IPS DF 19.7 (cell line): ENCODE measurements around the gene DNLZ.

Experiments used
- DNase-seq: peaks from one replicate; pipeline ENCODE4 v3.0.0-alpha.2; 2013; ENCODE audit warnings: low read depth, low spot score

The DNLZ gene

DNA sequence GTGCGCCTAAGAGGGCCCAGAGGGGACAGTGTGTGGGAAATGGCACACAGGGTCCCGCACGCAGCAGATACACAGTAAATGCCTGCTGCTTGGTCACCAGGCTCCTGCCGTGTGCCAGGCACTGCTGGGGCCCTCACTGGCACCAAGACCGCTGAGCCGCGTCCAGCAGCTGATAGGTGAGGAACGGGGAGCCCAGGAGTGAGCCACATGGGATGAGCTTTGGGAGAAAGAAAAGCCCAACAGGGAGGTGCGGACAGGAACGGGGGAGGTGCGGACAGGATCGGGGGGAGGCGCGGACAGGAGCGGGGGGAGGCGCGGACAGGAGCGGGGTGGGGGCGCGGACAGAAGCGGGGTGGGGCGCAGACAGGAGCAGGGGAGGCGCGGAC, 19.7 kb downstream of the DNLZ start:
- DNase-seq, result no peak

DNA sequence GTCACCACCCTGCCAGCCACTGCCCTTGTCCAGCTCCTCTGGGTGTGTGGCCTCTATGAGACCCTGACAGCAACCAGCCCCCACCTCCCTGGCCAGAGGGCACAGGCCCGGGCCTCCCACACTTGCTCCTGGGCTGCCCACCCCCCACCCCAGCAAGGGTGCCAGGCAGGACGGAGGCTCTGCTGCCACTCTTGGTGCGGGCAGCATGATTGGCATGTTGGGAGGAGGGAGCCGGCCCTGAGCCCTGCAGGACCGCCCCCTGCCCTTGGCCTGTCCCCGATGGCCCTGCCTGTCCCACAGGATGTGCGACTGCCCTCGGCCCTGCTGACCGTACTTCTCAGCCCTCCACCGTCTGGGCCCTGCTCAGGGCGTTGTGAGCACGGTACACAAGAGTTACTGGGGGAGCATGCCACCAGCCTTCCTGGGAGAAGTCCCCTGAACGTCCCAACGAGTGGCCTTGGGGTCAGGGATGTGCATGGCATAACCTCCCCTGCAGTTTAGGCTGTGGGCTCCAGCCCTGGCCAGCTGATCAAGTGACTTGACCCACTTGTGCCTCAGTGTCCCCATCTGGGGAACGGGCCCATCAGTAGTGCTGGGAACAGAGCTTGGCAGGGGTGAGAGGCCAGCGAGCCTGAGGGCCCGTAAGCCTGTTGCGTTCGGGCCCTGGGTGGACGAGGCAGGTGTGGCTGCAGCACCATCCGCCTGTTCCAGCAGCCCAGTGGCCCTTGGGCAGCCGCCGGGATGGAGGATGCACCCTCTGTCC, 20.2 kb downstream of the DNLZ start:
- no peak for DNase-seq

DNA sequence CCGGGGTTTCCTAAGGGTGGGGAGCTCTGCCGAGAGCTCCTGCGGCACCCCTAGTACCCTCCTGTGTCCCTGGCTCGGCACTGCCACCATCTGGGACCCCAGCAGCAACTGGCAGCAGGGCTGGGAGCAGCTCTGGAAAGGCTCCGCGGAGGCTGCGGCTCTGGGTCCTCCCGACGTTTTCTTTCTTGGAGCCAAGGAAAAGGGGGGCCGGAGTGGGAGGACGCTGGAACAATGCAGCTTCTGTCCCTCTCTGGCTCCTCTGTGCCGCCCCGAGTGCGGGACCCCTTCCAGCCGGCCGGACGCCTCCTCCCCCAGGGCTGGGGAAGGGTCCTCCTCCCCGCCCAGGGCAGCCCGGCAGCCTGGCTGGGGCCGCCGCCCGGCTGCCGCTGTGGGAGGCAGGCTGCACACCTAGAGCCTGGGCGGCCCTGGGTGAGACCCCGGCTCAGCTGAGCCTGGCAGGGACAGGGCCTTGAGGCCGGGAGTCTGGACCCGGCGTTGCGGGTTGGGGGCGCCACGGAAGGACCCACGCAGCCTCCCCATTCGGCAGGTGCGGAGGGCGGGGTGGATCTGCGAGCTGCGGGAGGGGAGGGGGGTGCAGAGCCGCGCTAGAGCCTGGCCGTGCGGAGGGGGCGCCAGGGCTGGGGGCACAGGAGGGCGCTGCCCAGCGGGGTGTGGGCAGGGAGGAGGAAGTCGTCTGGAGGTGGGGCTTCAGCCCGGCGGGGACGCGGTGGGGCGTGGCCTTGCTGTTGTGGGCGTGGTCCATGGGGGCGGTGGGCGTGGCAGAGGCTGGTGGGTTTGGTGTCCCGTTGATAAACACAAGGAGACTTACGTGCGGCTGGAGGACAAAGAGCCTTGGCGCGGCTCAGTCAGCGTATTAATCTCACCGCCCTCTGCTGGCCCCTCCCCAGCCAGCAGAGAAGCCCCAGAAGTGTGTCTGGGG, 21.1 kb downstream of the DNLZ start:
- no peak for DNase-seq

DNA sequence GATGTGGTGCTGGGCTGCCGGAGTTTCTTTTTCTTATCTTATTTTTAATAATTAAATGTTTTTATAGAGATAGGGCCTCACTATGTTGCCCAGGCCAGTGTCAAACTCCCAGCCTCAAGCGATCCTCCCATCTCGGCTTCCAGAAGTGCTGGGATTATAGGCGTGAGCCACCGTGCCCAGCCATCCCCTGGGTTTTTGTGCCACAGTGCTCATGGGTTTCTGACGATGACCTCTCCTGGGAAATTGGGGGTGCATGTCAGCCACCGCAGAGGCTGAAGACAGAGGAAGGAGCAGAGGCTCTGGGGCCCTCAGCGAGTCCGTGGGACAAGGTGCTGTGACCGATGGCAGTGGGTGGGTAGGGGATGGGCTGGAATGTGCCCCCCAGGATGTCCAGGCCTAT, 21.8 kb downstream of the DNLZ start:
- no peak for DNase-seq

DNA sequence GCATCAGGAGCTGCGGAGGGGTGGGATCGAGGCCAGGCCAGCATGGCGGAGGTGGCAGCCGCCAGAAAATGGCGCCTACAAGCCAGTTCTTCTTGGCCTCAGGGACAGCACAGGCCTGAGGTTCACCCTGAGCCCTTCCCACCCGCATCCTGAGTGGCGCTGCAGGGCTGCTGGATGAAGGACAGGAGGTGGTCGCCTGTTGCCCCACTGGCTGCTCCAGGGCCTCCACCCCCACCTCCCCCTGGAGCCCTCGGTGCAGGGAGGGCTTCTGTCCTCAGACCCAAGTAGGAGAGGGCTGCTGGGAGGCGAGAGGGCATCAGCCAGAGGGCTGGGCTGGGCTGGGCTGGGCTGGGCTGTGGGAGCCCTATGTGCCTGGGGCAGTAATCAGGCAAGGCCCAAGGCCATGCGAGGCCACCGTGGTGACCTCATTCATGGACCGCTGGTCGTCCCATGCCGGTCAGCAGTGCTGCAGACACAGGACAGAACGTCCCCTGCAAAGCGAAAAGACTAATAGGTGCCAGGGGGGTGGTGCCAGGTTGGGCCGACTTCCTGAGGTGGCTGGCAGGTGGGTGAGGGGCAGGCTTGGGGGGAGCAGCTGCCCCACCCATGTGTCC, 22.4 kb downstream of the DNLZ start:
- DNase-seq, result no peak

DNA sequence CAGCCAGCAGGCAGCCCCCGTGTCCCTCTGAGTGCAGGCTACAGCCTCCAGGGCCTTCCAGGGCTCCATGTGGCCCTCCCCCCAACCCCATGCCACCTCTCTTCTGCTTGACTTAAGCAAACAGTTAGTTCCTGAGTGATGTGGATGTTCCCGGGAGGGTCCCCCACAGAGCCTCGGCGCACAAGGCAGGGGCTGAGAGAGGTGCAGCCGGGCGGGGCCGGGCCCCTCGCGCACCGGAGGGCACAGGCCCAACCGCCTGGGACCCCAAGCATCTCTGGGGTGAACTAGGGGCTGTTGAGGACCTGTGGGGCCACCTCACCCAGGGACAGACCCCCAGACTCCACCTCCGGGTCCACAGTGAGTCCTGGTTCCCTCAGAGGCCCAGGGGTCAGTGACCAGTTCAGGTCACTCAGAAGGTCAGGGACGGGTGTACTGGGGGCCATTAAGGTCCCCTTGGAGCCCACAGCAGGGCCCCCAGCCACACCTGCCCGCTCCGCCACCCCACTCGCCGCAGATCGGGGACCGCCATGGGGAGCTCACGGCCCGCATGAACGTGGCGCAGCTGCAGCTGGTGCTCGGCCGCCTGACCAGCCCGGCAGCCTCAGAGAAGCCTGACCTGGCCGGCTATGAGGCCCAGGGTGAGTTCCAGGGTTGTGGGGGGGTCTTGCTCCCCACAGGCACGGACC, 23.0 kb downstream of the DNLZ start:
- no peak for DNase-seq

DNA sequence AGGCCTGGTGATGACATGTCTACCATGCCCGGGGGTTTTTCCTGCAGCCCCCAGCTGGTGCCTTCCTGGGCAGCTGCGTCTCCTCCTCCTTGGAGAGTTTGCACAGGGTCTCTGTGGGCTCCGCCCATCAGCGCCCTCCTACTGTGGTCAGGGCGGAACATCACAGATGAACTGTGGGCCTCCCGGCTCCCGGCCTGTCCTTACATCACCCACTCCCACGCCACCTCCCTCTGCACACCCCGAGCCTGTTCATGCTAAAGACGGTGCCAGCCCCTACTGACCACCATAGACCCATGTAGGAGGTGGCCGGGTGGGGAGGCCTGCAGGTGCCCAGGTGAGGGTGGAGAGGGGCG, 23.6 kb downstream of the DNLZ start:
- DNase-seq, result no peak

DNA sequence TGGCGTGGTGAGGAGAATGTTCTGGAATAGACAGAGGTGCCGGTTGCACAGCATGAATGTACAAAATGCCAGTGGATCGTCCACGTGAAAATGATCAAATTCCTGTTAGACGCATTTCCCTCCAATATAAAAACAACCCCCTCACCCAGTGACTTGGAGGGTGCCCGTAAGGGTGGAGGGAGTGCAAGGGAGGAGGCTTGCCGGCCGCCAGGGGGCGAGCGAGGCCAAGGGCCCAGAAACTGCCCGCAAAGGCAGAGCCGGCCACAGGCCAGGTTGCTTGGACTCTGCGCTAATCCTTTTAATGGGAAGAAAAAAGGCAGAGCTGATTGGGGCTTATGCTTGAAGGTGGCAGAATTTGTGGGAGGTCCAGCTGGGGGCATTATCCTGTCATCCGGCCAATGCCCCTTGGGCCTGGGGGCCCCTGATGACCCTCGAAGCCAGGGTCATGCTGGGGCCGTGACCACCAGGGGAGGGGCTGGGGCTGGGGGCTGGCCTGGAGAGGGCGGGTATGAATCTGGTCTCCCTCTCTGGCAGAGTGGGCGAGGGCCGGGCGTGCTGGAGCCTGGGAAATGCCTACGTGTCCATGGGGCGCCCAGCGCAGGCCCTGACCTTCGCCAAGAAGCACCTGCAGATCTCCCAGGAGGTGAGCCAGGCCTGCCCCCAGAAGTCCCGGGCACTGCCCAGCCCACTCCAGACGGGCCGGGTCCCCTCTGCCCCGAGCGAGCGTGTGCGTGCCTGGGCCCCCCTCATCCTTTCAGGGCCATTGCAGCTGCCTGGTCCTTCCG, 24.2 kb downstream of the DNLZ start:
- no peak for DNase-seq

DNA sequence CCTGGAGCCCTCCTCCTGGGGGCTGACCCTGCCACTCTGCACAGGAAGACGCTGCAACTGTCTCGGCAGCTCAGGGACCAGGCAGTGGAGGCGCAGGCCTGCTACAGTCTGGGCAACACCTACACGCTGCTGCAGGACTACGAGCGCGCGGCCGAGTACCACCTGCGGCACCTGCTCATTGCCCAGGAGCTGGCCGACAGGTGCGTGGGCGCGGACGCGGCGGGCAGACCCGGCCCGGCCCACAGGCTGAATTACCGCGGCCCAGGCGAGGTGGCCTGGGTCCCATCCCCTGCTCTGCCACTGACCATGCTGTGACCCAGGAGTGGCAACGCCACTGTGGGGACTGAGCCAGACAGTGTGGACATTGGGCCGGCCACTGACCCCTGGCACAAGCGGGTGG, 25.0 kb downstream of the DNLZ start:
- no peak for DNase-seq

DNA sequence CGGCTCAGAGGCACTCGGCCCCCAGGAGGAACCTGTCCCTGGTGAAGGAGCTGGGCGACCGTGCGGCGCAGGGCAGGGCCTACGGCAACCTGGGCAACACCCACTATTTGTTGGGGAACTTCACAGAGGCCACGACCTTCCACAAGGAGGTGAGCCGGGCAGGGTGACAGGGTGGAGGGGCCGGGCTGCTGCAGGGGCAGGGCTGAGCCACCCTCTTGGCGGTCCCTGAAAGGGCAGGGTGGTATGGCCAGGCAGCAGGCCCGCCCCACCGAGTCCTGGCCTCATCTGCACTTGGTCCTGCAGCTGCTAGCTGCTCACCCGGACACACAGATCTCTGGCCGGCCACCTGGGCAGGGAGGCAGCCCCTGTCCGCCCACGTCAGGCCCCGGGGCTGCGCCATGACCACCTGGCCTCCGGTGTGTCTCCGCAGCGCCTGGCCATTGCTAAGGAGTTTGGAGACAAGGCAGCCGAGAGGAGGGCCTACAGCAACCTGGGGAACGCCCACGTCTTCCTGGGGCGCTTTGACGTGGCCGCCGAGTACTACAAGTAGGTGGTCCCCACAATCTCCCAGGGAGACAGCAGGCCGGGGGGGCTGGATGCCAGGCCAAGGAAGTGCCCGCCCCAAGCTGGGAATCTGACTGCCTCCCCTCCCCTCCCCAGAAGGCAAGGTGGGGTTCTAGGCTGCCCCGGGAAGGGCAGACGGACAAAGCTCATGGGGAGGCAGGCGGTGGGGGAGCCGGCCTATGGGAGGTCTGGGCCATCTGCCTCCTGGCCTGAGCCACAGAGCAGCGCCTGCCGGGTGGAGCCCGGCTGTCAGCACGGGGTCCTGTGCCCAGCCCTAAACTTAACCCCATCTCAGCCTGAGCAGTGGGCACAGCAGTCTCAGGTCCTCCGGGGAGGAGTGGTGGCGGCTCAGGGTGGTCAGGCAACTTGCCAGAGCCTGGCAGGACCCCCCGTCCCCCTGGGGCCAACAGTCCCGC, 25.8 kb downstream of the DNLZ start:
- DNase-seq, result no peak

DNA sequence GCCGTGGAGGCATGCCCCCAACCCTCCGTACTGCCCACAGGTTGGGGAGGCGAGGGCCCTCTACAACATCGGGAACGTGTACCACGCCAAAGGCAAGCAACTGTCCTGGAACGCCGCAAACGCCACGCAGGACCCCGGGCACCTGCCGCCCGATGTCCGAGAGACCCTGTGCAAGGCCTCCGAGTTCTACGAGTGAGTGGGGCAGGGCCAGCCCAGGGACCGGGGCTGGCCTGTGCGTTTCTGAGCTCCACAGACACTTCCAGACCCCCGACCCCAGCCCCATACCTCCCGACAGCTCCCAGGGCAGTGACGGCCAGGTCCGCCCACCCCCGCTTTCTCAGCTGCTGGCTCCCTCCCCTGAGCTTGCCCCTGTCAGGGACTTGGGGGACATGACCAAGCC, 26.7 kb downstream of the DNLZ start:
- no peak for DNase-seq

DNA sequence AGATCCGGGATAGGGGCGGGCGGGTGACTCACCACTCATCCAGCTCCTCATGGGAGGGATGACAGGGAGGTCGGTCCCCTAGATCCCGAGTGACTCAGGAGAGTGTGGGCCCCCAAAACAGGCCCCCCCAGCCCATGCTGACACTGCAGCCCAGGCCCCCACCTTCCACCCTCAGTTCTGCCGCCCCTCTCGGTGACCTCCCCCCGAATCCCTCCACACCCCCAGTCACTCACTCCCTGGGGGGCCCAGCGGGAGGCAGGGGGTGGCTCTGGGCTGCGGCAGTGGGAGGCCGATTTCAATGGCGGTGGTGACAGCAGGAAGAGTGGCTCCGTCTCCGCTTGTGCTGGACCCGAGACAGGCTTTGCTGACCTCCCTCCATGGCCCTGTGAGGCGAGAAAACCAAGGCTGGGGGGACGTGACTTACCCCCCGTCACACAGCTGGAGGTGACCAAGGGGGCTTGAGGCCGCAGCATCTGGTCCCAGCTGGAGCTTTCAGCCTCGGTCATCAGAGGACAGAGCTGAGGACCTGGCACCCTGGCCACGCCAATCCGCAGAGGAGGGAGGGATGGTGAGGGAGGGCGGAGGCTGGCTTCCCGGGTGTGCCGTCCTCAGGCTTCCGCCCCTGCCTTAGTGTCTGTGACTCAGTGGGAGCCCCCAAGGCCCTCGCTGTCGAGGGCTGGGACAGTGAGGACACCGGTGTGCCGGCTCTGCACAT, 27.2 kb downstream of the DNLZ start:
- no peak for DNase-seq

DNA sequence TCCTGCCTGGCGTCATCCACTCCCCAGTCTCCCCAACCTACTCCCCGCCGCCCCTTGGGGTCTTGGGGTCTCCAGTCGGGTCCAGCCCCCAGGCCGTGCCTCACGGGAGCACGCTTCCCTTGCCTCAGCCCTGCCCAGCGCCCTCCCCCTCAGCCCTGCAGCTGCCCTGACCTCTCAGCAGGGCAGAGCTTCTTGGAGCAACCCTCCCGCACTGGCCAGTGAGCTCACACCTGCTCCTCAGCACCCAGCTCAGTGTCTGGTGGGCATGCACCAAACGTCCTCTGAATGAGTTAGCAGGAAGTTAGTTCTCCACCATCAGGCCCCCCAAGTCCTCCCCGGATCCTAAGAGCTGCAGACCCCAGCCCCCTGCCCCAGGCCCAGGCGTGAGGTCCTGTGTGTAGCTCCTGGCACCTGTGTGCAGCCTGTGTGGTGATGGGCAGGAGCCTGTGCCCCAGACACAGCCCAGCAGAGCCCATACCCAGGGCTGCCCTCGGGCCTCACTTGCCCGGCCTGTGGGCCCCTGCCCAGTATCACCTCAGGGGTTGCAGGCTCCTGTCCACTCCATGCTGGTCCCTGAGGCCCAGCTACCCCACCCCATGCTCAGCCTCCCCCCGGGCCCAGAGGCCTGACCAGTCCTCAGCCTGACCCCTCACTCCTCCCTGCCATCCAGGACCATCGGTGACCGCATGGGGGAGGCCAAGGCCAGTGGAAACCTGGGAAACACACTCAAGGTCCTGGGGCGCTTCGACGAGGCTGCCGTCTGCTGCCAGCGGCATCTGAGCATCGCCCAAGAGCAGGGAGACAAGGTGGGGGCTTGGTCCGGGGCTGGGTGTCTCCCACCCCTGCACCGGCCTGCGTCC, 28.0 kb downstream of the DNLZ start:
- DNase-seq, result no peak

DNA sequence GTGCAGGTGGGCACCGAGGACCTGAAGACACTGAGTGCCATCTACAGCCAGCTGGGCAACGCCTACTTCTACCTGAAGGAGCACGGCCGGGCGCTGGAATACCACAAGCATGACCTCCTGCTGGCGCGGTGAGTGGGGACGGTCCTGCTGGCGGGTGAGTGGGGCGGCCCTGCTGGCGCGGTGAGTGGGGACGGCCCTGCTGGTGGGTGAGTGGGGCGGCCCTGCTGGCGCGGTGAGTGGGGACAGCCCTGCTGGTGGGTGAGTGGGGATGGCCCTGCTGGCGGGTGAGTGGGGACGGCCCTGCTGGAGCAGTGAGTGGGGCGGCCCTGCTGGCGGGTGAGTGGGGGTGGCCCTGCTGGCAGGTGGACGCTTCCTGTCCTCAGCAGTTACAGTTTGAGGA, 29.0 kb downstream of the DNLZ start:
- DNase-seq, result no peak

DNA sequence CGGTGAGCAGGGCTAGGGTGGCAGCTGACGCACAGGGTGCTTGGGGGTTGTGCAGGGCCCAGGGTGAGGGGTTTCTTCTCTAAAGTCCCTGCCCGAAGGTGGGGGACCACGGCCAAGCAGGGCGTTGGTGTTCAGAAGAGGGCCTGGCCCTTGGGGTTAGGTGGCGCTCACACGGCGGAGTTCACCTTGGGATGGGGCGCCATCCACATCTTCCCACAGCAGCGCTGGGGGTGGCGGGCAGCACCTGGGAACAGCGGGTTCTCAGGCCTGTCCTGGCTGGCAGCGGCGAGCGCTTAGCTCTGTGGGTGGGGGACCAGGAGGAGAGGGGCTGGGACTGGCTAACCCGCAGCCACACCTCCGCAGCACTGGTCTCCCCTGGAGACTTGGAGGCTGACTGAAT, 30.1 kb downstream of the DNLZ start:
- no peak for DNase-seq

DNA sequence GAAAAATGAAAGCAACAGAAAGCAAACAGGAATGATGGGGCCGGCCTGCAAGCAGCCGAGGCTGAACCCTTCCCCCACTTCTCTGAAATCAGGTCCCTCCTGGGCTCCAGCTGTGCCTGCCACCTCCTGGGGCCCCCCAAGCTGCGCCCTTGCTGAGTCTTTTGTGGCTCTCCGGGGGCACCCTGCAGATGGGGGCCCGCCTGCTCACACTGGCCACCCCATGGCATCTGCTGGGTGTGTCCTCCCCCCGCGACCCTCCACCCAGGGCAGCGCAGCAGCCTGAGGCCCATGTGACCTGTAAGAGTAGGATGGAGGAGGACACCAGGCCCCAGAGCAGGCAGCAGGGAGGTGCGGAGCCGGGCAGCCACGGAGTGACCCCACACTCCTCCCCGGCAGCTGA, 30.5 kb downstream of the DNLZ start:
- no peak for DNase-seq

DNA sequence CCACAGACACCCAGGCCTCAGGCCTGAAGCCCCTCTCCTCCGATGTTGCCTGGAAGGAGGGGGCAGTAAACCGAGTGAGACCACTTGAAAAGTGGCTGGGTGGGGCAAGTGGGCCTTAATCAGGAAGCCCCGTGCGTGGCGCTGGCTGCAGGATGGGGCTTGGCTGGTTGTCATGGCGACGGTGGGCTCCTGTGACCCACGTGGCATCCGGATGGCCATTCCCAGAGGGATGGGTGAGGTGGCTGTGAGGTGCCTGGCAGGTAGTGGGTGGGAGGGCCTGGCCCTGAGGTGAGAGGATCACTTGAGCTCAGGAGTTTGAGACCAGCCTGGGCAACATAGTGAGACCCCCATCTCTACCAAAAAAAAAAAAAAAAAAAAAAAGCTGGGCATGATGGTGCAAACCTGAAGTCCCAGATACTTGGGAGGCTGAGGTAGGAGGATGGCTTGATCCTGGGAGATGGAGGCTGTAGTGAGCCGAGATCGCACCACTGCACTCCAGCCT, 31.0 kb downstream of the DNLZ start:
- DNase-seq, result no peak
